Measurements from ENCODE around the gene ZNF564. TPM values are rescaled to one million over a fixed set of nuclear protein-coding genes. Genes with fewer than 3 reads are reported as not detected.

Gene ZNF564
- total RNA-seq, 2 experiments from 2014 or later: 6.3 to 6.9 TPM

Other genes with a start within 250 kb of the ZNF564 start
- gene ZNF563, start 217.8 kb downstream of the ZNF564 start, total RNA-seq: 1 to 10 TPM; 3.2 to 3.5 TPM
- 1 to 10 TPM; 1.5 to 2.5 TPM for gene ZNF442, start 185.8 kb downstream of the ZNF564 start, total RNA-seq
- 1 to 10 TPM; 2.8 to 3.8 TPM for gene ZNF799, start 150.2 kb downstream of the ZNF564 start, total RNA-seq
- 1 to 10 TPM; 3.2 to 3.7 TPM for gene ZNF443, start 110.5 kb downstream of the ZNF564 start, total RNA-seq
- 1 to 10 TPM; 1.7 to 2.2 TPM for gene ZNF709, start 66.7 kb downstream of the ZNF564 start, total RNA-seq
- gene ZNF490, start 59.3 kb upstream of the ZNF564 start, total RNA-seq: 1 to 10 TPM; 7.1 to 8.1 TPM
- gene ZNF791, start 59.4 kb upstream of the ZNF564 start, total RNA-seq: 10 to 100 TPM; 21.0 to 27.3 TPM
- 10 to 100 TPM; 96.6 to 98.2 TPM for gene MAN2B1, start 115.3 kb upstream of the ZNF564 start, total RNA-seq
- 10 to 100 TPM; 22.4 to 23.7 TPM for gene WDR83, start 115.3 kb upstream of the ZNF564 start, total RNA-seq
- gene DHPS, start 130.4 kb upstream of the ZNF564 start, total RNA-seq: 100 to 1,000 TPM; 100 to 106 TPM
- not detected for gene GNG14, start 136.5 kb upstream of the ZNF564 start, total RNA-seq
- gene FBXW9, start 145.1 kb upstream of the ZNF564 start, total RNA-seq: 10 to 100 TPM; 10.2 to 10.5 TPM
- gene TNPO2, start 172.4 kb upstream of the ZNF564 start, total RNA-seq: 100 to 1,000 TPM; 145 to 148 TPM
- gene TRIR, start 183.2 kb upstream of the ZNF564 start, total RNA-seq: 100 to 1,000 TPM; 225 to 233 TPM
- 10 to 100 TPM; 90.8 to 91.0 TPM for gene GET3, start 186.0 kb upstream of the ZNF564 start, total RNA-seq
- gene BEST2, start 200.3 kb upstream of the ZNF564 start, total RNA-seq: not detected
- 10 to 100 TPM; 12.9 to 13.1 TPM for gene HOOK2, start 224.1 kb upstream of the ZNF564 start, total RNA-seq
- 100 to 1,000 TPM; 262 TPM for gene JUNB, start 240.0 kb upstream of the ZNF564 start, total RNA-seq